Osteoblast (primary cell): ENCODE results near the gene KRT2. TPM values are rescaled to one million over a fixed set of nuclear protein-coding genes. Genes with fewer than 3 reads are reported as not detected.

Source experiments
- DNase-seq: peaks from one replicate; pipeline ENCODE4 v3.0.0; 2011; ENCODE audit warnings: low spot score, mixed read lengths; ENCODE audit not compliant: insufficient read length; ENCODE audit errors: missing footprints
- H2AFZ ChIP-seq: 2 replicates; pipeline ENCODE4 v1.6.0; 2011; ENCODE audit warnings: mild to moderate bottlenecking, low read length
- H3K27ac ChIP-seq: 2 replicates; pipeline ENCODE4 v1.5.1; 2011; ENCODE audit warnings: mild to moderate bottlenecking, low read depth, low read length, moderate library complexity
- H3K27me3 ChIP-seq: 2 replicates; pipeline ENCODE4 v1.6.0; 2012; ENCODE audit warnings: mild to moderate bottlenecking, control low read depth, inconsistent platforms, low read length, moderate library complexity; ENCODE audit not compliant: insufficient read depth
- H3K36me3 ChIP-seq: 2 replicates; pipeline ENCODE4 v1.5.1; 2011; ENCODE audit warnings: mild to moderate bottlenecking, low read length, control low read depth, moderate library complexity; ENCODE audit not compliant: insufficient read depth
- H3K4me1 ChIP-seq: 2 replicates; pipeline ENCODE4 v1.5.1; 2011; ENCODE audit warnings: mild to moderate bottlenecking, low read length, control low read depth, moderate library complexity; ENCODE audit not compliant: insufficient read depth
- H3K4me2 ChIP-seq: 2 replicates; pipeline ENCODE4 v1.6.0; 2011; ENCODE audit warnings: mild to moderate bottlenecking, low read length; ENCODE audit not compliant: insufficient read depth
- H3K4me3 ChIP-seq: fragments of 200-600 bp; sonication (generic); 3 replicates; pipeline ENCODE4 v1.5.1; 2012; ENCODE audit warnings: mild to moderate bottlenecking, low read length, inconsistent platforms; ENCODE audit not compliant: insufficient read depth
- H3K79me2 ChIP-seq: 2 replicates; pipeline ENCODE4 v1.6.0; 2012; ENCODE audit warnings: mild to moderate bottlenecking, low read length, control low read depth, inconsistent platforms; ENCODE audit not compliant: insufficient read depth
- H3K9me3 ChIP-seq: 2 replicates; pipeline ENCODE4 v1.5.1; 2011; ENCODE audit warnings: low read depth, low read length, control low read depth
- H4K20me1 ChIP-seq: 2 replicates; pipeline ENCODE4 v1.6.0; 2012; ENCODE audit warnings: mild to moderate bottlenecking, low read length, control low read depth; ENCODE audit not compliant: insufficient read depth
- CTCF ChIP-seq: IDR thresholded peaks from 2 replicates; pipeline ENCODE4 v1.5.1; 2011; ENCODE audit warnings: mild to moderate bottlenecking, low read depth, low read length, moderate library complexity; ENCODE audit errors: extremely low read depth
- total RNA-seq: library from RNA; depleted of rRNA; stranded (reverse); fragments of >200 nt; gene quantifications from 2 replicates; pipeline ENCODE4 v1.2.3, GENCODE V29; 2012

The KRT2 gene
- total RNA-seq, 1 donor = not detected

- no peaks in the 10 kb centered on the region for H3K79me2 ChIP-seq
- H3K4me3 ChIP-seq = no peak overlapping the region
- no peak overlapping the region for H3K27ac ChIP-seq
- TF ChIP-seq CTCF = no peak
- H3K4me1 ChIP-seq = no peaks in the 10 kb centered on the region
- H4K20me1 ChIP-seq = no peaks in the 10 kb centered on the region
- H3K27me3 ChIP-seq = peaks cover 52% of the 10 kb centered on the region
- H2AFZ ChIP-seq = no peak overlapping the region
- DNase-seq = no peak
- H3K36me3 ChIP-seq = no peaks in the 10 kb centered on the region
- no peaks in the 10 kb centered on the region for H3K9me3 ChIP-seq
- H3K4me2 ChIP-seq = no peak overlapping the region
These were observed 7.9 kb upstream of the KRT2 start for GRCh38 chr12:52659951-52660350.

- Histone ChIP-seq H4K20me1 (no peaks in the 10 kb centered on the region), H2AFZ (no peak overlapping the region), H3K27me3 (peaks cover 51% of the 10 kb centered on the region), H3K4me2 (no peak overlapping the region), H3K4me3 (no peak overlapping the region), H3K4me1 (no peaks in the 10 kb centered on the region), H3K9me3 (no peaks in the 10 kb centered on the region), H3K27ac (no peak overlapping the region), H3K79me2 (no peaks in the 10 kb centered on the region), H3K36me3 (no peaks in the 10 kb centered on the region)
- no peak for TF ChIP-seq CTCF
- no peak for DNase-seq
These were observed 7.4 kb upstream of the KRT2 start for GRCh38 chr12:52659395-52659794.

- no peaks in the 10 kb centered on the region for H3K4me1 ChIP-seq
- H3K9me3 ChIP-seq = no peaks in the 10 kb centered on the region
- no peaks in the 10 kb centered on the region for H3K79me2 ChIP-seq
- H3K4me2 ChIP-seq = no peak overlapping the region
- H4K20me1 ChIP-seq = no peaks in the 10 kb centered on the region
- no peak overlapping the region for H2AFZ ChIP-seq
- no peak for DNase-seq
- no peak for TF ChIP-seq CTCF
- peaks cover 55% of the 10 kb centered on the region for H3K27me3 ChIP-seq
- H3K4me3 ChIP-seq = no peak overlapping the region
- no peak overlapping the region for H3K27ac ChIP-seq
- H3K36me3 ChIP-seq = no peaks in the 10 kb centered on the region
These were observed 6.2 kb upstream of the KRT2 start for GRCh38 chr12:52658196-52658595.

- no peak for TF ChIP-seq CTCF
- Histone ChIP-seq H3K27ac (no peak overlapping the region), H3K36me3 (no peaks in the 10 kb centered on the region), H4K20me1 (no peaks in the 10 kb centered on the region), H3K27me3 (peaks cover 57% of the 10 kb centered on the region), H3K79me2 (no peaks in the 10 kb centered on the region), H3K9me3 (no peaks in the 10 kb centered on the region), H3K4me1 (no peaks in the 10 kb centered on the region), H2AFZ (no peak overlapping the region), H3K4me2 (no peak overlapping the region), H3K4me3 (no peak overlapping the region)
- no peak for DNase-seq
These were observed 5.4 kb upstream of the KRT2 start for GRCh38 chr12:52657250-52657902.
